Dermis blood vessel endothelial cell (primary cell): ENCODE measurements around the gene ATG7. TPM values are rescaled to one million over a fixed set of nuclear protein-coding genes. Genes with fewer than 3 reads are reported as not detected.
A peak's percentile ranks its signal among the peaks of the same experiment; 100 is the strongest.
"Not testable (repeated sequence)": the region's sequence is repeated elsewhere in the genome, so short reads cannot be mapped to it uniquely, and the experiment has no call there.

Experiments
- DNase-seq: peaks from one replicate; pipeline ENCODE4 v3.0.0; 2010
- total RNA-seq: library from RNA; depleted of rRNA; stranded (reverse); fragments of >200 nt; gene quantifications from 2 replicates; pipeline ENCODE4 v1.2.3, GENCODE V29; 2014

The ATG7 gene
- total RNA-seq, 1 donor from 2014 or later = 102 TPM

- DNase-seq = no peak
Observed at GRCh38 chr3:11251807-11252176, 20.4 kb upstream of the ATG7 start.

DNA sequence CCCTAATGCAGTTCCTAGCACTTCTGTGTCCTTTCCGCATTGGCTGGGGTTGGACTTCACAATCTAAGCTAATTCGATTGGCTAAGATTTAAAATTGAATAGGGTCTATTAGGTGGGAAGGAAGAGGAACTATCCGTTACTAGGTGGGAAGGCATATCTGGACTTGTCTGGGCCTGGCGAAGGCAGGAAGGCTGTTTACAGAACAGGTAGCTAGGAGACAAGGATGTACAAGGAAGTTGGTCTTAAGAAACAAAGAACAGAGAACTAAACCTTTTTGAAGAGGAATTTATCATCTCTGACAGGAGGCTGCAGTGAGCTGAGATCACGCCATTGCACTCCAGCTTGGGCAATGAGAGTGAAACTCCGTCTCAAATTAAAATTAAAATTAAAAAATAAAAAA is 17.3 kb upstream of the ATG7 start:
- DNase-seq = no peak

GRCh38 chr3:11255537-11255936 is 16.7 kb upstream of the ATG7 start:
- not testable (repeated sequence) for DNase-seq

DNA sequence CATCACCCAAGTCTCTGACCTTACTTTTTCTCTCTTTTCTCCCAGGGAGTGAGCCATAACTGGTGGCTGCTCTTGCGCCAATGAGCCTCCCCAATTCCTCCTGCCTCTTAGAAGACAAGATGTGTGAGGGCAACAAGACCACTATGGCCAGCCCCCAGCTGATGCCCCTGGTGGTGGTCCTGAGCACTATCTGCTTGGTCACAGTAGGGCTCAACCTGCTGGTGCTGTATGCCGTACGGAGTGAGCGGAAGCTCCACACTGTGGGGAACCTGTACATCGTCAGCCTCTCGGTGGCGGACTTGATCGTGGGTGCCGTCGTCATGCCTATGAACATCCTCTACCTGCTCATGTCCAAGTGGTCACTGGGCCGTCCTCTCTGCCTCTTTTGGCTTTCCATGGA is 13.2 kb upstream of the ATG7 start:
- no peak for DNase-seq

DNA sequence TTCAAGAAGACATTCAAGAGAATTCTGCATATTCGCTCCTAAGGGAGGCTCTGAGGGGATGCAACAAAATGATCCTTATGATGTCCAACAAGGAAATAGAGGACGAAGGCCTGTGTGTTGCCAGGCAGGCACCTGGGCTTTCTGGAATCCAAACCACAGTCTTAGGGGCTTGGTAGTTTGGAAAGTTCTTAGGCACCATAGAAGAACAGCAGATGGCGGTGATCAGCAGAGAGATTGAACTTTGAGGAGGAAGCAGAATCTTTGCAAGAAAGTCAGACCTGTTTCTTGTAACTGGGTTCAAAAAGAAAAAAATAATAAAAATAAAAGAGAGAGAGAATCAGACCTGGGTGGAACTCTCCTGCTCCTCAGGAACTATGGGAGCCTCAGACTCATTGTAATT is 11.7 kb upstream of the ATG7 start:
- DNase-seq = no peak

DNA sequence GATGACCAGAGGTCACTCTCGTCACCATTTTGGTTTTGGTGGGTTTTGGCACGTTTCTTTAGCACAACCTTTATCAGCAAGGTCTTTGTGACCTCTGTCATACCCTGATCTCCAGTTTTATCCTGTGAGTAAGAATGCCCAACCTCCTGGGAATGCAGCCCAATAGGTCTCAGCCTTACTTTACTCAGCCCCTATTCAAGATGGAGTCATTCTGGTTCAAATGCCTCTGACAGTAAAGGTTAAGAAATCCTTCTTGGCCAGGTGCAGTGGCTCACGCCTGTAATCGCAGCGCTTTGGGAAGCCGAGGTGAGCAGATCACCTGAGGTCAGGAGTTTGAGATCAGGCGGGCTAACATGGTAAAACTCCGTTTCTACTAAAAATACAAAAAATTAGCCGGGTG is 3.2 kb upstream of the ATG7 start:
- DNase-seq = no peak

DNA sequence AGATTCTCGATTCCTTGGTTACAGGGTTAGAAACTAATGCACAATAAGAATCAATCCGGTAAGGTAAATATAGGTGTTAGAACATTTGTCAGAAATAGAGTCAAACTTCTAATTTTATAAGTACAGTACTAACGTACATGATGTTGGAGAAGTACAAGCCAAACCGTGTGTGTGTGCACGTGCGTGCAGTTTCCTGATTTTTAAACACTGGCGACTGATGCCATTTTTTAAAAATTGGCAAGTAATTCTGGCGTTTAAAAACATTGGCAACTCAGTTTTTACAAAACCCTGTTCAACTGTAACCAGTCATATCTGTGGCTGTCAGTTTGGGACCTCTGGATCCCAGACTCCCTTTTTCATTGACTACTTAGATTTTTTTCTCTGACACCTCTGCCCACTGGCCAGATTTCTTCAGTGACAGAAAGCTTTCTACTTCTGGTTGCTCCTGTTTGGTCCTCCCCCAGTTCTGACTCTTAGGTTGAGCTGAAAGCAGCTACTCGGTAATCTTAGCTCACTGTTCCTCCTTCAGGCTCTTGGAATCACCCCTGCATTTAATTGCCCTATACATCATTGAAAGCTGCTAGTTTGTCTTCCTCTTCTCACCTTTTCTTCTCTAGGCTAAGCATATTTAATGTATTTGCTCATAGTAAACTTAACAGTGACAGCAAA is 843 bp downstream of the ATG7 start:
- DNase-seq = peak; percentile 24

- no peak for DNase-seq
Observed at GRCh38 chr3:11273891-11274291, 1.7 kb downstream of the ATG7 start.

DNA sequence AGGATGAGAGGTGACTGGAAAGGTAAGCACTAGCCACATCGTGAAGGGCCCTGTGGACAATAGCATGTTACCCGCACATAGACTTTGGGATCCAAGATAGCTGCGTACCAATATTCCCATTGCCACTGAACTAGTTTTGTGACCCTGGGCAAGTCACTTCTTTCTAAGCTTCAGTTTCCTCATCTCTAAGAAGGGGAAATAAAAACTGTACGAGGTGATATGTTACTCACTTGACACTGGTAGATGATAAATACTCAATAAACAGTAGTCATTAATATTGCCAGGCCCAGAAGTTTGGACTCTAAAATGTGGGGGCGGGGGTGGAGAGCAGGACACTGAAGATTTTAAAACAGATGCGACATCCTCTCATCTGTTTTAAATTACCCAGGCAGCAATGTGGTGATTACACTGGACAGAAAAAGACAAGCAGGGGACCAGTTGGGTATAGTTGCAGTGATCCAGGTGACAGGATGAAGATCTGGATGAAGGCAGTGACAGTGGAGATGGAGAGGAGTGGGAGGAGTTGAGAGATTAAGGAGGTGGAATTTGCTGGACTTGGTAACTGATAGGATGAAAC is 2.5 kb downstream of the ATG7 start:
- DNase-seq = no peak

- no peak for DNase-seq
Observed at GRCh38 chr3:11275926-11276325, 3.7 kb downstream of the ATG7 start.

- DNase-seq = no peak
Observed at GRCh38 chr3:11276901-11277300, 4.7 kb downstream of the ATG7 start.

- DNase-seq = no peak
Observed at GRCh38 chr3:11282250-11283138, 10.3 kb downstream of the ATG7 start.

- no peak for DNase-seq
Observed at GRCh38 chr3:11283139-11283475, 10.9 kb downstream of the ATG7 start.

- no peak for DNase-seq
Observed at GRCh38 chr3:11284011-11284410, 11.8 kb downstream of the ATG7 start.

DNA sequence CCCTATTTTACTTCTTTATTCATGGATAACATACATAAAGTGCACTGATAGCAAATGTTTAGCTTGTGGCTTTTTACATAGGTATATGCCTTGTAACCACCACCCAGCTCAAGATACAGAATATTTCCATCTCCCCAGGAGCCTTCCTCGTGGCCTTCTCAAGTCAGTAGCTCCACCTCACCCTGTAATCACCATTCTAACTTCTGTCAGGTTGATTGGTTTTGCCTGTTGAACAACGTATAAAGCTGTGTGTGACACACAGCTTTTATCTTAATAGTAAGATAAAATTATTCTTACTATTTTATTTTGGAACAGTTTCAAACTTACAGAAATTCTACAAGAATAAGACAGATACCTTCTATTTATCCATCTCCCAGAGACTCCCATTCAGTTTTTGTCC is 13.3 kb downstream of the ATG7 start:
- DNase-seq = no peak

DNA sequence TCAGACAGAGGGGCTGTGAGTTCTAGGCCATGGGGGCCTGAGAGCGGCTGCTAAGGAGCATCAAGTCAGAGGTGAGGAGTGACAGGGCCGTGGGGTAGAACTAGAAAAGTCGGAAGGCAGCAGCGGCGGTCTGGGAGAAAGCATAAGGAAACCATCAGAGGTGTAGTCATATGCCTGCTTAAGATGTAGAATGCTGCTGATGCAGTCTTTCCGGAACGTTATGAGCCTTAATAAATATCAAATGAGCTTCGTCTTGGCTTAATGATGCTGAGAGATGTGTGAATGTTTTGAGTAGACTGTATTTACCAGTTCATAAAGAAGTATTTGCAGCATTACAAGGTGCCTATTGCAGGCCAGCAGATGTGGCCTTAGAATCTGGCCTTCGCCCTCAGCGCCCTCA is 15.2 kb downstream of the ATG7 start:
- no peak for DNase-seq

- DNase-seq = peak; percentile 35
Observed at GRCh38 chr3:11288021-11288491, 15.9 kb downstream of the ATG7 start.

GRCh38 chr3:11288786-11289637 is 16.8 kb downstream of the ATG7 start:
- peak; percentile 89 for DNase-seq

DNA sequence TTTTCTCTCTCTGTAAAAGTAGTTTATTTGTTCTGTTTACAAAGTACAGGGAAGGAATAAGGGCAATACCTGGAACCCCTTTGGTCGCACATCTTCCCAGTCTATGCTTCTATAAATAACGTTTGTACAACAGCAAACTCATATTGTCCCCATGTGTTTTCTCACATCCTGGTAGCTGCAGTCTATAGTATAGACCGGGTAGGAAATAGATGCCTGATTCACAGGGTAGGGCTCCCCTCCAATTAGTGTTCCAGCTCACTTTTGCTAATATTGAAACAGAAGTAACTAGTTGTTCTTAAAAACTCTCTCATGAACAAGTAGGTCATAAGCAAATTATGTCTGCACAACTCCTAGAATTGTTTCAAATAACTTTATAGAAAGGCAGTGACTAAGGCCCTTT is 17.7 kb downstream of the ATG7 start:
- DNase-seq = peak; percentile 20

GRCh38 chr3:11290743-11291680 is 18.8 kb downstream of the ATG7 start:
- peak; percentile 22 for DNase-seq

GRCh38 chr3:11291808-11292207 is 19.6 kb downstream of the ATG7 start:
- DNase-seq = no peak

DNA sequence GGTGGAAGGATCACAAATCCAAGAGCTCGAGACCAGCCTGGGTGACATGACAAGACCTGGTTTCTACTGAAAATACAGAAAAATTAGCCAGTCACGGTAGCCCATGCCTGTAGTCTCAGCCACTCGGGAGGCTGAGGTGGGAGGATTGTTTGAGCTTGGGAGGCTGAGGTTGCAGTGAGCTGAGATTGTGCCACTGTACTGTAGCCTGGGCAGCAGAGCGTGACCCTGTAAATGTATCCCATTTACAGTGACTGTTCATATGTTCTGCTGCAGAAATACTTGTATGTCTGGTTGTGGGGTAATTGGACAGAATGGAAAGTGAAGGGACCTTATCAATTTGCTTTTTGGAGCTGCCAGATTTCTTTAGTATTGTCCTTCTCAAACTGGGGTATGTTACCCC is 24.9 kb downstream of the ATG7 start:
- no peak for DNase-seq
